Osteoblast (primary cell): ENCODE results near the gene TBR1. TPM values are rescaled to one million over a fixed set of nuclear protein-coding genes. Genes with fewer than 3 reads are reported as not detected.

Source experiments
- DNase-seq: peaks from one replicate; pipeline ENCODE4 v3.0.0; 2011; ENCODE audit warnings: low spot score, mixed read lengths; ENCODE audit not compliant: insufficient read length; ENCODE audit errors: missing footprints
- H2AFZ ChIP-seq: 2 replicates; pipeline ENCODE4 v1.6.0; 2011; ENCODE audit warnings: mild to moderate bottlenecking, low read length
- H3K27ac ChIP-seq: 2 replicates; pipeline ENCODE4 v1.5.1; 2011; ENCODE audit warnings: mild to moderate bottlenecking, low read depth, low read length, moderate library complexity
- H3K27me3 ChIP-seq: 2 replicates; pipeline ENCODE4 v1.6.0; 2012; ENCODE audit warnings: mild to moderate bottlenecking, control low read depth, inconsistent platforms, low read length, moderate library complexity; ENCODE audit not compliant: insufficient read depth
- H3K36me3 ChIP-seq: 2 replicates; pipeline ENCODE4 v1.5.1; 2011; ENCODE audit warnings: mild to moderate bottlenecking, low read length, control low read depth, moderate library complexity; ENCODE audit not compliant: insufficient read depth
- H3K4me1 ChIP-seq: 2 replicates; pipeline ENCODE4 v1.5.1; 2011; ENCODE audit warnings: mild to moderate bottlenecking, low read length, control low read depth, moderate library complexity; ENCODE audit not compliant: insufficient read depth
- H3K4me2 ChIP-seq: 2 replicates; pipeline ENCODE4 v1.6.0; 2011; ENCODE audit warnings: mild to moderate bottlenecking, low read length; ENCODE audit not compliant: insufficient read depth
- H3K4me3 ChIP-seq: fragments of 200-600 bp; sonication (generic); 3 replicates; pipeline ENCODE4 v1.5.1; 2012; ENCODE audit warnings: mild to moderate bottlenecking, low read length, inconsistent platforms; ENCODE audit not compliant: insufficient read depth
- H3K79me2 ChIP-seq: 2 replicates; pipeline ENCODE4 v1.6.0; 2012; ENCODE audit warnings: mild to moderate bottlenecking, low read length, control low read depth, inconsistent platforms; ENCODE audit not compliant: insufficient read depth
- H3K9me3 ChIP-seq: 2 replicates; pipeline ENCODE4 v1.5.1; 2011; ENCODE audit warnings: low read depth, low read length, control low read depth
- H4K20me1 ChIP-seq: 2 replicates; pipeline ENCODE4 v1.6.0; 2012; ENCODE audit warnings: mild to moderate bottlenecking, low read length, control low read depth; ENCODE audit not compliant: insufficient read depth
- CTCF ChIP-seq: IDR thresholded peaks from 2 replicates; pipeline ENCODE4 v1.5.1; 2011; ENCODE audit warnings: mild to moderate bottlenecking, low read depth, low read length, moderate library complexity; ENCODE audit errors: extremely low read depth
- total RNA-seq: library from RNA; depleted of rRNA; stranded (reverse); fragments of >200 nt; gene quantifications from 2 replicates; pipeline ENCODE4 v1.2.3, GENCODE V29; 2012

The TBR1 gene
- total RNA-seq, 1 donor, result not detected

- Histone ChIP-seq H3K4me2 (no peak overlapping the region), H3K27me3 (no peaks in the 10 kb centered on the region), H3K79me2 (no peaks in the 10 kb centered on the region), H4K20me1 (no peaks in the 10 kb centered on the region), H3K36me3 (no peaks in the 10 kb centered on the region), H2AFZ (no peak overlapping the region), H3K27ac (no peak overlapping the region), H3K4me3 (no peak overlapping the region), H3K4me1 (no peaks in the 10 kb centered on the region), H3K9me3 (no peaks in the 10 kb centered on the region)
- TF ChIP-seq CTCF, result no peak
- no peak for DNase-seq
Measured at GRCh38 chr2:161381546-161381945, 34.6 kb upstream of the TBR1 start.

GRCh38 chr2:161382747-161383146, 33.4 kb upstream of the TBR1 start:
- Histone ChIP-seq H4K20me1 (no peaks in the 10 kb centered on the region), H3K36me3 (no peaks in the 10 kb centered on the region), H3K9me3 (no peaks in the 10 kb centered on the region), H3K4me1 (no peaks in the 10 kb centered on the region), H3K79me2 (no peaks in the 10 kb centered on the region), H3K27me3 (no peaks in the 10 kb centered on the region), H3K27ac (no peak overlapping the region), H3K4me2 (no peak overlapping the region), H2AFZ (no peak overlapping the region), H3K4me3 (no peak overlapping the region)
- no peak for DNase-seq
- TF ChIP-seq CTCF, result no peak

GRCh38 chr2:161384864-161385263, 31.2 kb upstream of the TBR1 start:
- DNase-seq, result no peak
- no peak overlapping the region for H2AFZ ChIP-seq
- no peaks in the 10 kb centered on the region for H3K36me3 ChIP-seq
- no peaks in the 10 kb centered on the region for H4K20me1 ChIP-seq
- TF ChIP-seq CTCF, result no peak
- no peaks in the 10 kb centered on the region for H3K79me2 ChIP-seq
- no peaks in the 10 kb centered on the region for H3K4me1 ChIP-seq
- H3K27me3 ChIP-seq, result no peaks in the 10 kb centered on the region
- no peaks in the 10 kb centered on the region for H3K9me3 ChIP-seq
- no peak overlapping the region for H3K4me3 ChIP-seq
- H3K4me2 ChIP-seq, result no peak overlapping the region
- H3K27ac ChIP-seq, result no peak overlapping the region

GRCh38 chr2:161386228-161386824, 29.8 kb upstream of the TBR1 start:
- no peak for TF ChIP-seq CTCF
- H3K4me2 ChIP-seq, result no peak overlapping the region

More at GRCh38 chr2:161386228-161386824, 29.8 kb upstream of the TBR1 start:
- H4K20me1 ChIP-seq, result no peaks in the 10 kb centered on the region
- no peak overlapping the region for H3K4me3 ChIP-seq
- DNase-seq, result no peak
- H2AFZ ChIP-seq, result no peak overlapping the region
- no peaks in the 10 kb centered on the region for H3K79me2 ChIP-seq
- H3K9me3 ChIP-seq, result no peaks in the 10 kb centered on the region
- no peaks in the 10 kb centered on the region for H3K36me3 ChIP-seq
- H3K27ac ChIP-seq, result no peak overlapping the region
- H3K27me3 ChIP-seq, result no peaks in the 10 kb centered on the region
- no peaks in the 10 kb centered on the region for H3K4me1 ChIP-seq
